GM12874 (cell line): Measurements from ENCODE around the gene MAGEB17.

Experiments
- TF ChIP-seq, protein P1 (sequence below): IDR thresholded peaks from 2 replicates; pipeline ENCODE4 v1.5.1; 2011; ENCODE audit warnings: low read depth, mild to moderate bottlenecking, control low read depth, low read length, moderate library complexity; ENCODE audit not compliant: insufficient read depth

The MAGEB17 gene

DNA sequence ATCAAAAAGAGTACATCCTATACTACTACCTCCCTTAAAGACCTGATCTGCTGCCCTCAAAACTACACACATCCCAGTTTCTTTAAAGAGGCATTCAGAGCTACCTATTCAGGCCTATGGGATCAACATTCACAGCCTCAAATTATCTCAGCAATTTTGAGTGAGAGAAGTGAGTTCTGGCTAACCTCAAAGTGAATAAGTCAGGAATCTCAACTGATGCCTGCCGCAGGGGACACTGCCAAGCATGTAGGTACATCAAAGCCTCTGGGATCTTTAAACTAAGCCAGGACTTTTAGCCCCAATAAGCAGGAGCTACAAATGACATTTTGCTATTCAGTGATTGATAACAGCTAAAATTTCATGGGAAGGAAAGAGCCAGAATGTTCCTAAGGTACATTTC, 32.3 kb upstream of the MAGEB17 start:
- TF ChIP-seq, protein P1, sequence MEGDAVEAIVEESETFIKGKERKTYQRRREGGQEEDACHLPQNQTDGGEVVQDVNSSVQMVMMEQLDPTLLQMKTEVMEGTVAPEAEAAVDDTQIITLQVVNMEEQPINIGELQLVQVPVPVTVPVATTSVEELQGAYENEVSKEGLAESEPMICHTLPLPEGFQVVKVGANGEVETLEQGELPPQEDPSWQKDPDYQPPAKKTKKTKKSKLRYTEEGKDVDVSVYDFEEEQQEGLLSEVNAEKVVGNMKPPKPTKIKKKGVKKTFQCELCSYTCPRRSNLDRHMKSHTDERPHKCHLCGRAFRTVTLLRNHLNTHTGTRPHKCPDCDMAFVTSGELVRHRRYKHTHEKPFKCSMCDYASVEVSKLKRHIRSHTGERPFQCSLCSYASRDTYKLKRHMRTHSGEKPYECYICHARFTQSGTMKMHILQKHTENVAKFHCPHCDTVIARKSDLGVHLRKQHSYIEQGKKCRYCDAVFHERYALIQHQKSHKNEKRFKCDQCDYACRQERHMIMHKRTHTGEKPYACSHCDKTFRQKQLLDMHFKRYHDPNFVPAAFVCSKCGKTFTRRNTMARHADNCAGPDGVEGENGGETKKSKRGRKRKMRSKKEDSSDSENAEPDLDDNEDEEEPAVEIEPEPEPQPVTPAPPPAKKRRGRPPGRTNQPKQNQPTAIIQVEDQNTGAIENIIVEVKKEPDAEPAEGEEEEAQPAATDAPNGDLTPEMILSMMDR, result no peak

DNA sequence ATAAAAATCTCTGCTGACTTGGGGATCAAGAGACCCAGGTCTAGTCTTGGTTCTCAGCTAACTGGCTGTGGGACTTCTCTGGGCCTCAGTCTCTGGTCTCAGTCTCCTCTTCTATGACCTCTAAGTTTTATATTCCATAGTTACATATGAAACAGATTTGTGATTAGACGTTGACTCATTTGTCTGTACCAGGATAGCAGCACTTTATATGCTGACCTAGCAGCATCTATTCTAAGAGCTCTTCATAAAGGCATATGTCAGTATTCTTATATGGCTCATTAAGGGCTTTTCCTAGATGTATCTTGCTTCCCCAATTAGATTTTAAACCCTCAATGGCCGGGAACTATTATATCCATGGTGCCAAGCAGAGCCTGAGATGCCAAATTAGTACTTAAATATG, 31.2 kb upstream of the MAGEB17 start:
- TF ChIP-seq, protein P1, result no peak

DNA sequence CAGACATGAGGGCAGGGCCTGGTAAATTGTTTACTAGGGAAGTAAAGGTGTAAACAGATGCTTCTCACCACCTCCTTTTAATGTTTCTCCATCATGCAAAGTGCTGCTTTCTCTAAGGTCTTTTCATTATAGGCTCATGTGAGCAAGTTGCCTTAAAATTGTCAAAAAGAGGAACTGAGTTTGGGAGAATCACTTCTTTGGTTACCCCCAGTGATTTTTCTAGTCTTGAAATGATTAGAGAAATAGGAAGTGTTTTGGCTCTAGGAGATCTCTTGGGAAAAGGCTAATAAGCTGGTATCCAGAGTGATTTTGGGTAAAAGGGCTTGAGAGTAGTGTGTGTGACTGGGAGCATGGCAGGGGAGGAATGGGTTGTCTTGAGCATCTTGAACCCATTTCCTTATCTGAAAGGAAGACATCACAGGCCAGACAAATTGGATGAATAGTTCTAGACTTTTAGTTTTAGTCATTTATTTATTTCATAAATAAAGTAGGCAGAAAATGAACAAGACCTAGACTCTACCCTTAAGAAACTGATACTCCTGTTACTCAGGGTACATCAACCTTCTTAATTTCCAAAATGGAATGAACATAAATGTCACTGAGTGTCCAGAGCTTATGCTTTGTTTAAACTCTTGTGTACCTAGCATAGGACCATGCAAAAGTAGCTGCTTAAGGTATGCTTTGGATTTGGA, 29.7 kb upstream of the MAGEB17 start:
- TF ChIP-seq, protein P1, result no peak

DNA sequence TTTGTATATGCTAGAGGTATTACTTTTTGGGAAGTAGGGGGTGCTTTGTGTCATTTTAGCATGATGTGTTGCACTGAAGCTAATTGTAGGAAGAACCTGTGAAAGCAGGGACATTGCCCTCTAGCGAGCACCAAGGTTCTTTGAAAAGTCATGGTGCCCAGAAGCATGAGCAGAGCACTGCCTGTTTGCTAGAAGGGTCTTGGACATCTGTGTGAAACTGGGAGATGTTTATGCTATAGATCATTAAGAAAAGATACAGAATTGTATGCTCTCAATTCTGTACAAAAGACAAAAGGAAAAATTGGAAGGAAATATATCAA, 29.2 kb upstream of the MAGEB17 start:
- TF ChIP-seq, protein P1, result peak; percentile 44; the same call in 1 of the 2 replicates

DNA sequence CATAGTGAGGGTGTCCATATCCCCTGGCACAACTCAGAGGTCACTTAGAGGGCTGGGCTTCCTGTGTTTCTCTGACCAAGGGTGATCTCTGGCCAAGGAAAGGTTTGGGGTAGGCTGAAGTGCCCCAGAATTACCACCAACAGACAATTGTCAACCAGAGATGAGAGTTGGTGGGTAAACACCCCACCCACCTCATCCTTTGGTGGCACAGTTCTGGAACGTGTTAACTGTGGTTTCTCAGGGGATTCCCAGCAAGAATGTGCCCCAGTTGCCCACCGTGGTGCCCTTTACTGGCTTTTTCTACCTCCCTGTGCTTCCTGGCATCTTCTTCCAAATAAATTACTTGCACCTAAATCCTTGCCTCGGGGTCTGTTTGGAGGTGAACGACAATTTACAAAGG, 26.8 kb upstream of the MAGEB17 start:
- TF ChIP-seq, protein P1, result no peak

DNA sequence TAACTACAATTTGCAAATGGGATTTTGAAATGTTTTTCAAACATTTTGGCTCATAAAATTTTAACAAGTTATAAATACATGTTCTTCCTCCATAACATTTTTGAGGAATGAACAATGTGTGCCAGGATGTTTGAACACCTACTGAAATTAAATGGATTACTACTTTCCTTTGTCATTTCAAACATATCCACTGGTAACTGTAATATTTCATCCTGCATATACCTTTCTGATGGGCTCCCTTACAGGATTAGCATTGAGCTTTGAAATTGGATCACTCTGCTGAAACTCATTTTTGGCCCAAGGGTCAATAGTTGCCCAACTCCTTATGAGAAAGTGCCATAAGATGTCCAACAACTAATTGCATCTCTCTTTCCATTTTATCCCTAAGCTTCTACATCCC, 26.3 kb upstream of the MAGEB17 start:
- TF ChIP-seq, protein P1, result no peak

DNA sequence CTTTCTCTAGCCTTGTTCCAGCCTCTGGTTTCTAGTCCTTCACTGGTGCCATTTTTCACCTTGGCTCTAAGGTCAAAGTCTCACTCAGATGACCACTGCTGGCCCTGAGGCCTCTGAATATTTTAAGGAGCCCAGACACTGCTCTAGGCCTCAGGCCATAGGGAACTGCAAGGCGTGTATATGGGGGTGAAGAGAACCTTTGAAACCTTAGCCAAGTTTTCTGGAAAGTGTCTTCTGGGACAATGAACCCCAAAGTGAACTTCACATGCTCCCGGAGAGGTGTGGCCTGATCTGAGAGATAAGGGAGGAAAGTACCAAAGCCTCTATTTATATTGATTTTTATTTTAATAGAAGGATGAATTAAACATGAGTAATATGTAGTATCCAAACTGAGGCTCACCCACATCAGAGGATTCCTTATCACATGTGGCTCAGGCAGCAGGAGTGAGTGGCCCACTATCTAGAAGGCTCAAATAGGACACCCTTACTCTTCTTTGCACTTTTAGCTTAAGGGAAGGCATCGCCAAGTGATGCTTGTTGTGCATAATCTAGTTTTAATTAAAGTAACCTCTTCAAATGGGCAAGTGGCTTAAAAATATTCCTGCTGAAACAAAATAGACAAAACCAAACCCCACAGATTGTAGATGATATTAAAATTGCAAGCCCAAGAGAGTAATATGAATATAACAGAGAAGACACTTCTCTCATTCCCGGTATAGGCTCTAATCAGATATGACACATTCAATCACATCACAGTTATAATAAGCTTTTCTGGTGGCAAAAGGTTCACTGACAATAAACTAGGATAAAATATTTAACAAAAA, 25.6 kb upstream of the MAGEB17 start:
- TF ChIP-seq, protein P1, result no peak
